Forelimb muscle (tissue), 1 donor: ENCODE data around the gene IL9R. TPM values are rescaled to one million over a fixed set of nuclear protein-coding genes. Genes with fewer than 3 reads are reported as not detected.
"Not testable (repeated sequence)": the region's sequence is repeated elsewhere in the genome, so short reads cannot be mapped to it uniquely, and the experiment has no call there.

Experiments used
- DNase-seq: peaks from one replicate; pipeline ENCODE4 v3.0.0-alpha.2; 2013; ENCODE audit warnings: low read depth
- polyA plus RNA-seq: library from polyadenylated mRNA; unstranded; fragments of 120-200 nt; gene quantifications from one replicate; pipeline ENCODE4 v1.2.1, GENCODE V29; 2013; ENCODE audit not compliant: insufficient read length

Gene IL9R
- polyA plus RNA-seq, 1 donor, result not detected

- DNase-seq, result not testable (repeated sequence)
These were observed 32.4 kb downstream of the IL9R start for GRCh38 chrX:156029707-156030442.

- DNase-seq, result not testable (repeated sequence)
These were observed 33.0 kb downstream of the IL9R start for GRCh38 chrX:156030474-156030873.

Other genes with a start within 250 kb of the IL9R start
- 22.4 TPM for gene VAMP7, start 116.4 kb upstream of the IL9R start, polyA plus RNA-seq